ENCODE measurements around the gene PLA2G4F. TPM values are rescaled to one million over a fixed set of nuclear protein-coding genes. Genes with fewer than 3 reads are reported as not detected.

The PLA2G4F gene
- total RNA-seq, 1 experiment from 2014 or later: 0.05 TPM

DNA sequence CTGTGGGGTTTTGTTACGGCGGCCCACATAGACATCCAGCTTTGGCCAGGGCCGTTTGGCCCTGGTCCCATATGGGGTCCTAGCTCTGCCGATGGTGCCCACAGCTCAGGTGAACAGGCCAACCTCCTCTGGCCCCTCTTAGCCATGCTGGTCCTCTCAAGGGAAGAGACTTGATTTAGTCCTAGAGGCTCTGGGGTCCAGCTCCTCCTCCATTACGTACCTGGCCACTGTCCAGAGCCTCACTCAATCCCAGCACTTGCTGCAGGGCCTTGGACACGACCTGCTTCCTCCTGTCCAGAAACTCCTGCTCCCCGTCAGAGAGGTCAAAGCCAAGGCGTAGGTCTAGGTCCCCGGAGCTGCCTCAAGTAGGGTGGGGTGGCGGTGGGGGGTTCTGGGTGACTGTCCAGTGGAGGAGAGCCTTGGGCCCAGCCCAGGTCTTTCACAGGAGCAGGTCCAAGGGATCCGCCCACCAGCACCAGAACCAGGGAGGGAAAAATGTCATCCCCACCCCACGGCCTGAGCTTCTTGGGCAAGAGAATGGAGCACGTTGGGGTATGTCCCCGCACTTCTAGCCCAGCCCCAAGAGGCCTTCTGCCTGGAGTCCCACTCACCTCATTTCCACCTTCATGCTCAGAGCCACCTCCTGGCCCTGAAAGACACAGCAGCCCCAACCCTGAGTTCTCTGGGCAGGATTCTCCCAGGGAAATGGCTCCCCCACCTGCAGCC, 6.8 kb downstream of the PLA2G4F start:
- ChIA-PET RAD21 (ENCODE audit: low non-redundant PET in 1 of 2, low total read pairs in 2 of 2, uncharacterized antibody in 2 of 2, unreplicated experiment in 2 of 2) (no interaction called here), POLR2A (no interaction called here), CTCF (interaction anchor here (1.1 to 1.3 kb wide), 2 partner anchors 11 to 236 kb away, joined by 3 to 4 read pairs; no protein-coding TSS in a partner anchor)
- no peaks in the 10 kb centered on the region for H3K9me2 ChIP-seq (ENCODE audit: insufficient read depth)
- H3K4me2 ChIP-seq (ENCODE audit: low read length): no peak overlapping the region
- no peak for DNase-seq (ENCODE audit: low read depth, low spot score)
- H4K20me1 ChIP-seq (ENCODE audit: insufficient read depth): no peaks in the 10 kb centered on the region
- no peaks in the 10 kb centered on the region for H3K79me2 ChIP-seq (ENCODE audit: insufficient read depth, low read length)
- no peaks in the 10 kb centered on the region for H3K27me3 ChIP-seq (ENCODE audit: insufficient read depth, low read length)
- intact Hi-C loops (cut with micrococcal nuclease): no loop called here
- 0 out of 2 replicates have a peak, but pooled peaks have one; percentile 35 for ATAC-seq
- H3K27ac ChIP-seq (ENCODE audit: low read depth, low read length): no peak overlapping the region
- BruUV-seq (replicated peaks): no TSS peak
- no peaks in the 10 kb centered on the region for H3K36me3 ChIP-seq (ENCODE audit: control insufficient read depth in 1 of 2, insufficient read depth in 2 of 2, low read length in 2 of 2)
- H3K4me1 ChIP-seq (ENCODE audit: control insufficient read depth in 1 of 2, insufficient read depth in 2 of 2, low read length in 2 of 2): no peaks in the 10 kb centered on the region
- H3K4me3 ChIP-seq (replicated peaks in 1 of 2; ENCODE audit: low read depth in 1 of 2, low read length in 2 of 2): no peak overlapping the region
- no peak overlapping the region for H2AFZ ChIP-seq (ENCODE audit: low read depth, low read length, poor library complexity, severe bottlenecking)
- H3K9ac ChIP-seq (ENCODE audit: low read length): no peak overlapping the region
- no peaks in the 10 kb centered on the region for H3K9me3 ChIP-seq (ENCODE audit: control insufficient read depth in 1 of 2, insufficient read depth in 1 of 2, low read depth in 1 of 2, low read length in 2 of 2)
- TF ChIP-seq, protein P1, sequence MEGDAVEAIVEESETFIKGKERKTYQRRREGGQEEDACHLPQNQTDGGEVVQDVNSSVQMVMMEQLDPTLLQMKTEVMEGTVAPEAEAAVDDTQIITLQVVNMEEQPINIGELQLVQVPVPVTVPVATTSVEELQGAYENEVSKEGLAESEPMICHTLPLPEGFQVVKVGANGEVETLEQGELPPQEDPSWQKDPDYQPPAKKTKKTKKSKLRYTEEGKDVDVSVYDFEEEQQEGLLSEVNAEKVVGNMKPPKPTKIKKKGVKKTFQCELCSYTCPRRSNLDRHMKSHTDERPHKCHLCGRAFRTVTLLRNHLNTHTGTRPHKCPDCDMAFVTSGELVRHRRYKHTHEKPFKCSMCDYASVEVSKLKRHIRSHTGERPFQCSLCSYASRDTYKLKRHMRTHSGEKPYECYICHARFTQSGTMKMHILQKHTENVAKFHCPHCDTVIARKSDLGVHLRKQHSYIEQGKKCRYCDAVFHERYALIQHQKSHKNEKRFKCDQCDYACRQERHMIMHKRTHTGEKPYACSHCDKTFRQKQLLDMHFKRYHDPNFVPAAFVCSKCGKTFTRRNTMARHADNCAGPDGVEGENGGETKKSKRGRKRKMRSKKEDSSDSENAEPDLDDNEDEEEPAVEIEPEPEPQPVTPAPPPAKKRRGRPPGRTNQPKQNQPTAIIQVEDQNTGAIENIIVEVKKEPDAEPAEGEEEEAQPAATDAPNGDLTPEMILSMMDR (IDR thresholded peaks at IDR 0.05 in 2 of 3, conservative IDR thresholded peaks at IDR 0.05 in 1 of 3; ENCODE audit: borderline replicate concordance in 1 of 3, insufficient read depth in 1 of 3, low read depth in 2 of 3, low read length in 2 of 3): 0 out of 6 replicates have a peak, but pooled peaks of 1 of the 3 experiments have one; percentile 11
- no peak for TF ChIP-seq EZH2phosphoT487 (IDR thresholded peaks at IDR 0.05; ENCODE audit: borderline replicate concordance)

DNA sequence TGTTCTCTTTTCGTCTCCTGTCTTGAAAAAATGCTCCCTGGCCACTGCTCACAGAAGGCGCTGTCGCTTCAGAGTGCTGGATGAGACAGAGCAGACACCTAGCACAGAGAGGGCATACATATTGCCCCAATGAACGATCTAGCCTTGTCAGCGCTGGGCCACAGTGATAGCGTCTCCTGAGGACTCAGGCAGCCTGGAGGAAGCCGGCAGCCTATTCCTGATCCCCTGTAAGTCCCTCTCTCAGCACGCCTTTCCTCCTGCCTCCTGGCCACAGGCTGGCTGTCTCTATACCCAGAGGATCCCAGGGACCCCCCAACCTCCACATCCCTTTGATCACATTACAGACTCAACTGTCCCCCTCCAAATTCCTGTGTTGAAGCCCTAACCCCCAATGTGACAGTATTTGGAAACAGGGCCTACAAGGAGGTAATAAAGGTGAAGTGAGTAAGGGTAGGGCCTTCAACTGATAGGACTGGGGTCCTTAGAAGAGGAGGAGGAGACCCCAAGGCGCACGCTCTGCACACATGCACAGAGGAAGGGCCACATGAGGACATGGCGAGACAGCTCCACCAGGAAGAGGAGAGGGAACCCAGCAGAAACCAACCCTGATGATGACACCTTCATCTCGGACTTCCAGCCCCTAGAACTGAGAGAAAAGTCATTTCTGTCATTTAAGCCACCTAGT, 7.5 kb downstream of the PLA2G4F start:
- CTCF ChIA-PET: interaction anchor here (0.9 to 1.6 kb wide), 2 partner anchors 11 to 14 kb away, joined by 3 to 8 read pairs; no protein-coding TSS in a partner anchor
- Histone ChIP-seq H3K9ac (ENCODE audit: low read length) (no peak overlapping the region), H3K36me3 (ENCODE audit: control insufficient read depth in 1 of 2, insufficient read depth in 2 of 2, low read length in 2 of 2) (no peaks in the 10 kb centered on the region), H2AFZ (ENCODE audit: low read depth, low read length, poor library complexity, severe bottlenecking) (no peak overlapping the region), H4K20me1 (ENCODE audit: insufficient read depth) (no peaks in the 10 kb centered on the region), H3K4me1 (ENCODE audit: control insufficient read depth in 1 of 2, insufficient read depth in 2 of 2, low read length in 2 of 2) (no peaks in the 10 kb centered on the region), H3K4me3 (replicated peaks in 1 of 2; ENCODE audit: low read depth in 1 of 2, low read length in 2 of 2) (no peak overlapping the region), H3K79me2 (ENCODE audit: insufficient read depth, low read length) (no peaks in the 10 kb centered on the region), H3K27me3 (ENCODE audit: insufficient read depth, low read length) (no peaks in the 10 kb centered on the region), H3K27ac (ENCODE audit: low read depth, low read length) (no peak overlapping the region), H3K9me2 (ENCODE audit: insufficient read depth) (no peaks in the 10 kb centered on the region), H3K4me2 (ENCODE audit: low read length) (no peak overlapping the region), H3K9me3 (ENCODE audit: control insufficient read depth in 1 of 2, insufficient read depth in 1 of 2, low read depth in 1 of 2, low read length in 2 of 2) (no peaks in the 10 kb centered on the region)
- intact Hi-C loops (cut with micrococcal nuclease): no loop called here
- TF ChIP-seq ZFX (IDR thresholded peaks at IDR 0.05) (no peak), EGR1 (IDR thresholded peaks at IDR 0.05; ENCODE audit: low read depth) (no peak), RAD21 (IDR thresholded peaks at IDR 0.05; ENCODE audit: low read depth) (no peak), SIN3A (IDR thresholded peaks at IDR 0.05; ENCODE audit: low read depth) (no peak)
- no TSS peak for BruUV-seq (replicated peaks)
- POLR2A ChIA-PET: no interaction called here
- ATAC-seq: no peak
- RAD21 ChIA-PET (ENCODE audit: low non-redundant PET in 1 of 2, low total read pairs in 2 of 2, uncharacterized antibody in 2 of 2, unreplicated experiment in 2 of 2): no interaction called here
- DNase-seq (ENCODE audit: low read depth, low spot score): no peak

All from HCT116 (cell line).